Measurements from ENCODE around the gene DNAJB1.
"Not testable (repeated sequence)": the region's sequence is repeated elsewhere in the genome, so short reads cannot be mapped to it uniquely, and the experiment has no call there.

Gene DNAJB1

DNA sequence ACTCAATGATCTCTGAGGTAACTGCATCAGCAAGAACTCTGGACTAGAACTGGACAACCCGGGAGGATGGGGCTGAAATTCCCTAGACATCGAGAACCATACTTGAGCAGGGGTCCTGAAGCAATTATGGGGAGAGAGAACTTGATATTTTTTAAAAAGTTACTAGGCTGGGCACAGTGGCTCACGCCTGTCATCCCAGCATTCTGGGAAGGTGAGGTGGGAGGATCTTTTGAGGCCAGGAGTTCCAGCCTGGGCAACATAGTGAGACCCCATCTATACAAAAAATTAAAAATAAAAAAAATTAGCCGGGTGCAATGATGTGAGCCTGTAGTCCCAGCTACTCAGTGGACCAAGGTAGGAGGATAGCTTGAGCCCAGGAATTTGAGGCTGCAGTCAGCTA is 2.3 kb upstream of the DNAJB1 start:
- DNase-seq (ENCODE audit: low spot score), result no peak

DNA sequence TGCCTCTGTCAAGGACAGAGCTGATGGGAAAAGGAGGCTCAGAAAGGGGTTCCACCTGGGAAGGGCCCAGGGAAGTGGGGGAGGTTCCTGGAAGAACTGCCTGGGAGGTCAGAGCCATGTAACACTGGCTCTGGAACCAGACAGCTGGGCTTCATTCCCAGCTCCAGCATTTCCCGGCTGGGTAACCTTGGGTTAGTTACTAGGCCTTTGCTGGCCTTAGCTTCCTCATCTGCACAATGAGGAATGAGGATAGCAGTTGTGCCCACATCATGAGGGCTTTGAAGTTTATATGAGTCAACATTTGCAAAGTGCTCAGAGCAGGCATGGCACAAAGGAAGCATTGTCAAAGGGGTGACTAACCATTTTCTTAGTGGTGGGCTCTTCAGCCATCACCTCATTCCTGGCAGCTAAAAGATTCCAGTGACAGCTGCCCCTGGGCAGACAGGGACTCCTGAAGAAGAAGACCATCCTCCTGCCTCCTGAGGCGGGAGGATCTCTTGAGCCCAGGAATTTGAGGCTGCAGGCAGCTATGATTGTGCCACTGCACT is 1.7 kb upstream of the DNAJB1 start:
- no peak for DNase-seq (ENCODE audit: low spot score)

DNA sequence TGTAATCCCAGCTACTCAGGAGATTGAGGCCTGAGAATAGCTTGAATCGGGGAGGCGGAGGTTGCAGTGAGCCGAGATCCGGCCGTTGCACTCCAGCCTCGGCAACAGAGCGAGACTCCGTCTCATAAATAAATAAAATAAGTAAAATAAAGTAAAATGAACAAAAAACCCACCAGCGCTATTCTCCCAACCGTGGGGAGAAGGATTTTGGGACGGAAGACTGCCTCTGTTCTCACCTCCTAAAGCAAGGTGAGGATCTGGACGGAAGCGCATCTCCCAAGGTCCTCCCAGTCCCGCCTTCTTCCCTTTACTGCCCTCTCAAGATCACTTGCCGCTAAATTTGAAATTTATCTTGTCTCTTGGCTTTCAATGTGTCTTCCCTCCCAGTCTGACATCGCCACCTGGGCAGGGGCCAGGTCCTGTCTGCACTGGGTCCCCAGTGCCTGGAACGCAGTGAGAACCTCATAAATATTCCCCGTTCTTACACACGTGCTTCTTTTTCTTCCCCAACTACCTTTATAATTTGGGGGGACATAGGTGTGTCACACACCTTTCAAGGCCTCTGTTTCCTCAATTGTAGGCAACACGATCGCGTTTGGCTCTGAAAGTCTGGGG is 1.2 kb upstream of the DNAJB1 start:
- DNase-seq (ENCODE audit: low spot score), result no peak

DNA sequence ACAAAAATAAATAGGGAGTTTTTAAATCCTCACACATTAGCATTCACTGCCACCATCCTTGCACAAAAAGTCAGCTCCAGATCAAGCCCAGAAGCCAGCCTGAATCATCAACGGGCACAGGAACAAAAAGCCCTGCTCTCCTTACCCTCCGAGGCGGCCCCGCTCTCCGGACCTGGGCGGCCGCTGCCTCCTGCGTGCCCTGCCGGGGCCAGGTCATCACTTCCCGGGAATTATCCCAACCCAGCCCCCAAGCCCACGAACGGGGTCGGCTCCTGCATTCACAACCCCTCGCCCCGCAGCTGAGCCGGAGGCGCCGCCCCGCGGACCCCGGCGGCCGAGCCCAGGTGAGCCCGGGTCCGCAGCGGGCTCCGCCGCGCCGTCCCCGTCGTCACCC is 754 bp downstream of the DNAJB1 start:
- DNase-seq (ENCODE audit: low spot score), result peak; percentile 55

- no peak for DNase-seq (ENCODE audit: low spot score)
Measured at GRCh38 chr19:14516746-14517438, 1.3 kb downstream of the DNAJB1 start.

- DNase-seq (ENCODE audit: low spot score), result no peak
Measured at GRCh38 chr19:14516048-14516534, 2.1 kb downstream of the DNAJB1 start.

GRCh38 chr19:14515501-14516047 is 2.6 kb downstream of the DNAJB1 start:
- DNase-seq (ENCODE audit: low spot score), result no peak

DNA sequence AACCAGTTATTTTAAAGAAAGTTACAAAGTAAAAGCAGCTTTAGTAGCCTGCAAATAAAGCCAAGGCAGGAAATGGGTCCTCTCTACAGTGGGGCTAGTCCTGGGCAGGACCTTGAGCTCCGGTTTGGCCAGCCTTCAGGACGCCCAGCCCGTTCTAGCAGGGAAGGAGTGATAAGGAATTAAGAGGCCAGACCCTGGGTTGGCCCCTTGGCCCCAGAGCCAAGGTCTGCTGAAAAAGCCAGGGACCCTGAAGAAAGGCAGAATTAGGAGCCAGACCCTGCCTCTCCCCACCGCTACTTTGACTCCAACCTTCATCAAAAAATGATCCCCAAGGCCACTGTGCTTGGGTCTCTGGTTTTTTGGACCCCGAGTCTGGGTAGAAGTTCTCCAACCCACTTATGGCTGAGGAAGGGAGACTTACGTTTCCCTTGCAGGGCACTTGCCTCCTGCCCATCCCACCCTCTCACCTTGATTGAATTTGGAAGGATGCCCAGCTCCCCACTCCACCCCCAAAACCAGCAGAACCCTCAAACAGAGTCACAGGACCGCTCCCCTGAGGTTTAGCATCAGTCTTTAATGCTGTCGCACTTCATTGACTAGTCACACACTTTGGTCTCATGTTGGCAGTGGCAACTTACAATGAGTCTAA is 3.9 kb downstream of the DNAJB1 start:
- no peak for DNase-seq (ENCODE audit: low spot score)

DNA sequence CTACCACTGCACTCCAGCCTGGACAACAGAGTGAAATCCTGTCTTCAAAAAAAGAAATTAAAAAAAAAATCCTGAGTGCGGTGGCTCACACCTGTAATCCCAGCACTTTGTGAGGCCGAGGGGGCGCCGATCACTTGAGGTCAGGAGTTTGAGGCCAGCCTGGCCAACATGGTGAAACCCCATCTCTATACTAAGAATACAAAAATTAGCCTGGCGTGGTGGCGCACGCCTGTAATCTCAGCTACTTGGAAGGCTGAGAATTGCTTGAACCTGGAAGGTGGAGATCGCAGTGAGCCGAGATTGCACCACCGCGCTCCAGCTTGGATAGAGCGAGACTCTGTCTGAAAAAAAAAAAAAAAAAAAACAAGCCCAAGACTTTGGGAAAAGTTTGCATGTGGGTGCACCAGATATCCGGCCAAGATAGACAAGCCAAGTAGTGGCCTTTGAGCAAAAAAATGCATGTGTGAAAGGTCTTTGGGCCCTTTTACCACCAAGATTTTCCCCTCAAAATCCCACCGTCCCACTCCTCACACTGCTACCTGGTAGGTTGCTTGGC is 5.7 kb downstream of the DNAJB1 start:
- no peak for DNase-seq (ENCODE audit: low spot score)

DNA sequence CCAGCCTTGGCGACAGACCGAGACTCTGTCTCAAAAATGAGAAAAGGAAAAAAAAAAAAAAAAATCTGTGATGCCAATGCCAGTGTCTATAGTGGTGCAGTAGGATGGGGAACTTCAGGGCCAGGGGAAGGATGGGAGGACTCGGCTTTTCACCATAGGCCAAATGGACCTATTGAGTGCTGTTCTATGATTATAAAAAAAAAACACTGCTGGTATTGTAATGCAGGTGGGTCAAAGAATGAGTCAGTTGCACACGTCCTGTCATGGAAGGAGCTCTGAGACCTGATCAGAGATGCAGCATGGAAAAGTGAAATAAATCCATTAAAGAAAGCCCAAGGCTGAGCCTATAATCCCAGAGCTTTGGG is 7.0 kb downstream of the DNAJB1 start:
- no peak for DNase-seq (ENCODE audit: low spot score)

DNA sequence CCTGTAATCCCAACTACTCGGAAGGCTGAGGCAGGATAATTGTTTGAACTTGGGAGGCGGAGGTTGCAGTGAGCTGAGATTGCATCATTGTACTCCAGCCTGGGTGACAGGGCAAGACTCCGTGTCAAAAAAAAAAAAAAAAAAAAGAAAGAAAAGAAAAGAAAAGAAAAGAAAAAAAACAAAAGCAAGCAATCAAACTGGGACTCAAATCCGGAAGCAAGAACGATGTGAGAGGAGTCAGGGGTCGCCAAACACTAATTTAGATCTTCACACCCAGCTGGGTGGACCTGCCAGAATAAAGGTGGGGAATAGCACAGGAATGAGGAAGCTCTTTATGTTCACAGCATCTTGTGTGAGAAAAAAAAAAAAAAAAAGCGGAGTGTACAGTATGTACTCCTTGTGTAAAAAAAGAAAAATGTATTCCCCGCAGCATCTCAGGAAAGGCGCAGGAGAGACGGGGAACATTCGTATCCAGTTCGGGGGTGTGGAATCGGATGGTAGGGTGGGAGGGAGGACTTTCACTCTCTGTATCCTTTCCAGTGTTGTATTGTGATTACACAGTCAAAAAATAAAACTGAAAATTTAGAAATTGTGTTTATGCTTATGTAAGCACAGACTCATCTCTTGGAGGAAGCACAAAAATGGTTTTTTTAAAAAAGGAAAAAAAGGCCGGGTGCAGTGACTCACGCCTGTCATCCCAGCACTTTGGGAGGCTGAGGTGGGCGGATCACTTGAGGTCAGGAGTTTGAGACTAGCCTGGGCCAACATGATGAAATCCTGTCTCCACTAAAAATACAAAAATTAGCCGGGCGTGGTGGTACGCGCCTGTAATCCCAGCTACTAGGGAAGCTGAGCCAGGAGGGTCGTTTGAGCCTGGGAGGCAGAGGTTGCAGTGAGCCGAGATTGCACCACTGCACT is 7.6 kb downstream of the DNAJB1 start:
- DNase-seq (ENCODE audit: low spot score), result peak; percentile 36

GRCh38 chr19:14507704-14508542 is 10.3 kb downstream of the DNAJB1 start:
- DNase-seq (ENCODE audit: low spot score), result peak; percentile 30

GRCh38 chr19:14505488-14506239 is 12.5 kb downstream of the DNAJB1 start:
- peak; percentile 64 for DNase-seq (ENCODE audit: low spot score)

GRCh38 chr19:14504575-14504974 is 13.6 kb downstream of the DNAJB1 start:
- DNase-seq (ENCODE audit: low spot score), result not testable (repeated sequence)

DNA sequence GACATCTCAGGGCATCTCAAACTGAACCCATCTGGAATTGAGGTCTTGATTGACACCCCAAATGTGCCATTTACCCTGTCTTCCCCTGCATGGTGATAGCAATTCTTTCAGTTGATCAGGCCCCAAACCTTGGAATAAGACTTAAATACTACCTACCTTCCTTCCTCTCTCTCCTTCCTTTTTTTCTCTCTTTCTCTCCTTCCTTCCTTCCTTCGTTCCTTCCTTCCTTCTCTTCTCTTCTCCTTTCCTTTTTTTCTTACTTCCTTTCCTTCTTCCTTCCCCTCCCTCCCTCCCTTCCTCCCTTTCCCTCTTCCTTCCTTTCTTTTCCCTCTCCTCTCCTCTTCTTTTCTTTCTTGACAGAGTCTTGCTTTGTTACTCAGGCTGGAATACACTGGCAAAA is 14.9 kb downstream of the DNAJB1 start:
- DNase-seq (ENCODE audit: low spot score), result no peak

GRCh38 chr19:14502334-14503092 is 15.7 kb downstream of the DNAJB1 start:
- DNase-seq (ENCODE audit: low spot score), result no peak

GRCh38 chr19:14497228-14497921 is 20.8 kb downstream of the DNAJB1 start:
- DNase-seq (ENCODE audit: low spot score), result peak; percentile 49

DNA sequence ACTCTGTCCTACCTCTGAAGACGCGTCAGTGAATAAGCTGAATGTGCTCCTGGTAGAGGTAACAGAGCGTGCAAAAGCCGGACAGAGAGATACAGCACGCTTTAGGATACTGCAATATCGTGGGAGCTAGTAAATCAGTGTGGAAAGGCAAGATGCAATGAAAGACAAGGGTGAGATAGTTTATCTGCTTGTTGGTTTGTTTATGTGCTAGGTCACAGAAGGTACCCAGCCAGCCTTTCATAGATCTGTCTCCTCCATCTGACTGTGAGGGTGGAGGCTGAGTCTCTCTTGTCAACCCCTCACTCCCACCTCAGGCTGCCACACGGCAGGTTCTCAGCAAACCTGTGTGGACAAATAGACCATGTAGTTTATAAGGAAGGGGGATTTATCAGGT is 21.4 kb downstream of the DNAJB1 start:
- DNase-seq (ENCODE audit: low spot score), result no peak
